IMR-90 (cell line): ENCODE measurements around the gene PVALEF. TPM values are rescaled to one million over a fixed set of nuclear protein-coding genes. Genes with fewer than 3 reads are reported as not detected.

Experiments
- ATAC-seq: fragments of 200-7000 bp; cut with Tn5 transposase; 2 replicates; pipeline ENCODE4 v1.9.1; 2020; ENCODE audit warnings: low read depth, mild to moderate bottlenecking, moderate library complexity
- BruUV-seq: library from RNA; stranded (reverse); fragments of 400-500 nt; replicated peaks from 2 replicates; lab custom pipeline; 2021; lab: Mats Ljungman, UMichigan
- CTCF ChIA-PET: fragments of 300-600 bp; formaldehyde crosslinking; extraction: SDS; loops from one replicate; lab custom pipeline; 2021; ENCODE audit warnings: antibody characterized with exemption; lab: Yijun Ruan, JAX
- POLR2A ChIA-PET: fragments of 300-600 bp; sonication (Branson Sonifier 250); formaldehyde crosslinking; loops from one replicate; lab custom pipeline; 2022; ENCODE audit warnings: antibody characterized with exemption; ENCODE audit not compliant: unreplicated experiment; lab: Charles Lee
- DNase-seq: peaks from one replicate; pipeline ENCODE4 v3.0.0; 2013
- H2AFZ ChIP-seq: replicated peaks from 2 replicates; pipeline ENCODE3; 2013; ENCODE audit warnings: low read length, mild to moderate bottlenecking; ENCODE audit not compliant: poor library complexity
- H2AK5ac ChIP-seq: 2 replicates; pipeline ENCODE4 v1.6.1; 2013; ENCODE audit warnings: low read depth, low read length, inconsistent platforms
- H2AK9ac ChIP-seq: replicated peaks from 2 replicates; pipeline ENCODE3; 2013; ENCODE audit warnings: mild to moderate bottlenecking, low read depth, low read length, moderate library complexity; ENCODE audit not compliant: poor library complexity
- H2BK120ac ChIP-seq: 2 replicates; pipeline ENCODE4 v1.6.1; 2013; ENCODE audit warnings: low read depth, low read length, inconsistent platforms
- H2BK15ac ChIP-seq: 3 replicates; pipeline ENCODE4 v1.6.1; 2013; ENCODE audit warnings: low read depth, low read length, inconsistent platforms
- H2BK20ac ChIP-seq: 2 replicates; pipeline ENCODE4 v1.6.1; 2013; ENCODE audit warnings: low read depth, mild to moderate bottlenecking, inconsistent platforms, low read length, moderate library complexity
- H2BK5ac ChIP-seq: 2 replicates; pipeline ENCODE4 v1.6.1; 2013; ENCODE audit warnings: mild to moderate bottlenecking, low read depth, low read length, inconsistent platforms; ENCODE audit not compliant: poor library complexity, severe bottlenecking
- H3K14ac ChIP-seq: replicated peaks from 2 replicates; pipeline ENCODE4 v1.6.1; 2013; ENCODE audit warnings: low read depth, low read length, inconsistent platforms
- H3K18ac ChIP-seq: 2 replicates; pipeline ENCODE4 v1.6.1; 2013; ENCODE audit warnings: low read depth, low read length, control low read depth
- H3K23ac ChIP-seq: 2 replicates; pipeline ENCODE4 v1.6.1; 2013; ENCODE audit warnings: low read depth, low read length, inconsistent platforms
- H3K27ac ChIP-seq: 2 replicates; pipeline ENCODE4 v1.5.1; 2013; ENCODE audit warnings: mild to moderate bottlenecking, control low read depth, low read length; ENCODE audit not compliant: insufficient read depth
- H3K27me3 ChIP-seq: 2 replicates; pipeline ENCODE4 v1.6.1; 2013; ENCODE audit warnings: low read length; ENCODE audit not compliant: control insufficient read depth, insufficient read depth
- H3K36me3 ChIP-seq: 2 replicates; pipeline ENCODE4 v1.6.1; 2013; ENCODE audit warnings: low read length, mixed read lengths; ENCODE audit not compliant: control insufficient read depth, insufficient read depth
- H3K4ac ChIP-seq: 2 replicates; pipeline ENCODE4 v1.6.1; 2013; ENCODE audit warnings: low read depth, low read length, inconsistent platforms
- H3K4me1 ChIP-seq: 2 replicates; pipeline ENCODE4 v1.6.1; 2013; ENCODE audit warnings: low read length, mixed read lengths; ENCODE audit not compliant: control insufficient read depth, insufficient read depth
- H3K4me2 ChIP-seq: 2 replicates; pipeline ENCODE4 v1.6.1; 2013; ENCODE audit warnings: low read depth, mild to moderate bottlenecking, control low read depth, low read length, moderate library complexity
- H3K4me3 ChIP-seq: 2 replicates; pipeline ENCODE4 v1.5.1; 2013; ENCODE audit warnings: low read depth, mild to moderate bottlenecking, control low read depth, low read length, moderate library complexity; ENCODE audit not compliant: insufficient read depth
- H3K56ac ChIP-seq: 2 replicates; pipeline ENCODE4 v1.6.1; 2013; ENCODE audit warnings: low read length, inconsistent platforms; ENCODE audit not compliant: insufficient read depth; ENCODE audit errors: extremely low read depth
- H3K79me1 ChIP-seq, 2 experiments: 2 replicates each; pipeline ENCODE4 v1.6.1; 2013; ENCODE audit warnings: low read length in 2 of 2, inconsistent platforms in 1 of 2, low read depth in 1 of 2
- H3K9ac ChIP-seq: 2 replicates; pipeline ENCODE4 v1.6.1; 2013; ENCODE audit warnings: low read depth, low read length, control low read depth
- H3K9me1 ChIP-seq: 2 replicates; pipeline ENCODE4 v1.6.1; 2013; ENCODE audit warnings: low read length, inconsistent platforms; ENCODE audit not compliant: insufficient read depth
- H3K9me3 ChIP-seq: 2 replicates; pipeline ENCODE4 v1.6.1; 2013; ENCODE audit warnings: low read length; ENCODE audit not compliant: control insufficient read depth, insufficient read depth
- H4K20me1 ChIP-seq: 2 replicates; pipeline ENCODE4 v1.6.1; 2013; ENCODE audit warnings: low read length, inconsistent platforms; ENCODE audit not compliant: insufficient read depth
- H4K5ac ChIP-seq: 2 replicates; pipeline ENCODE4 v1.6.1; 2013; ENCODE audit warnings: mild to moderate bottlenecking, low read depth, low read length, control low read depth
- H4K8ac ChIP-seq, 2 experiments: 2 replicates each; pipeline ENCODE4 v1.6.1; 2013; ENCODE audit warnings: low read depth in 2 of 2, low read length in 2 of 2, control low read depth in 1 of 2, inconsistent platforms in 1 of 2
- H4K91ac ChIP-seq: 2 replicates; pipeline ENCODE4 v1.6.1; 2013; ENCODE audit warnings: low read depth, low read length, inconsistent platforms; ENCODE audit not compliant: insufficient read depth
- BHLHE40 ChIP-seq: fragments of 150-350 bp; IDR thresholded peaks from 2 replicates; pipeline ENCODE4 v1.6.1; 2016; ENCODE audit warnings: mild to moderate bottlenecking, low read depth, low read length
- CEBPB ChIP-seq: IDR thresholded peaks from 2 replicates; pipeline ENCODE4 v1.6.1; 2012; ENCODE audit warnings: low read depth, low read length, improper control_type of control experiment
- CHD1 ChIP-seq: IDR thresholded peaks from 2 replicates; pipeline ENCODE4 v1.6.1; 2012; ENCODE audit warnings: low read depth, low read length, improper control_type of control experiment
- CTCF ChIP-seq: conservative IDR thresholded peaks from 2 replicates; pipeline ENCODE4 v1.5.1; 2012; ENCODE audit warnings: mild to moderate bottlenecking, low read depth, low read length, improper control_type of control experiment
- ELK1 ChIP-seq: fragments of 150-350 bp; IDR thresholded peaks from 2 replicates; pipeline ENCODE4 v1.6.1; 2016; ENCODE audit warnings: low read depth, mild to moderate bottlenecking, low read length, moderate library complexity, borderline replicate concordance
- FOS ChIP-seq: fragments of 150-350 bp; IDR thresholded peaks from 2 replicates; pipeline ENCODE4 v1.6.1; 2016; ENCODE audit warnings: low read depth, low read length
- MAFK ChIP-seq: IDR thresholded peaks from 2 replicates; pipeline ENCODE4 v1.6.1; 2012; ENCODE audit warnings: low read depth, low read length, improper control_type of control experiment
- MAZ ChIP-seq: IDR thresholded peaks from 2 replicates; pipeline ENCODE4 v1.6.1; 2012; ENCODE audit warnings: low read depth, mild to moderate bottlenecking, low read length, improper control_type of control experiment, moderate library complexity, borderline replicate concordance
- MXI1 ChIP-seq: IDR thresholded peaks from 2 replicates; pipeline ENCODE4 v1.6.1; 2012; ENCODE audit warnings: low read depth, mild to moderate bottlenecking, low read length, moderate library complexity, borderline replicate concordance
- NFE2L2 ChIP-seq: fragments of 150-350 bp; IDR thresholded peaks from 2 replicates; pipeline ENCODE4 v1.6.1; 2016; ENCODE audit warnings: low read depth, mild to moderate bottlenecking, low read length
- POLR2A ChIP-seq: IDR thresholded peaks from 2 replicates; pipeline ENCODE4 v1.6.1; 2012; ENCODE audit warnings: mild to moderate bottlenecking, low read depth, low read length
- RAD21 ChIP-seq: IDR thresholded peaks from 2 replicates; pipeline ENCODE4 v1.6.1; 2012; ENCODE audit warnings: low read length, improper control_type of control experiment
- RCOR1 ChIP-seq: IDR thresholded peaks from 2 replicates; pipeline ENCODE4 v1.6.1; 2012; ENCODE audit warnings: mild to moderate bottlenecking, low read length, improper control_type of control experiment; ENCODE audit not compliant: insufficient replicate concordance
- RFX5 ChIP-seq: IDR thresholded peaks from 2 replicates; pipeline ENCODE4 v1.8.0; 2012; ENCODE audit warnings: low read depth, mild to moderate bottlenecking, low read length, moderate library complexity
- SMC3 ChIP-seq: fragments of 150-350 bp; IDR thresholded peaks from 2 replicates; pipeline ENCODE4 v1.6.1; 2016; ENCODE audit warnings: low read depth, mild to moderate bottlenecking, antibody characterized with exemption, low read length, moderate library complexity
- WGBS, 2 experiments: methylation state at CpG; one replicate each; pipeline versions ENCODE4 v1.1.5 to v1.1.7; 2013; ENCODE audit warnings: missing lambda C conversion rate in 2 of 2; ENCODE audit not compliant: insufficient read length in 1 of 2; ENCODE audit errors: extremely low coverage in 2 of 2; 5-methylcytosine and 5-hydroxymethylcytosine counted together
- dilution Hi-C: fragments of 300-500 bp; cut with HindIII; formaldehyde crosslinking; loops from one replicate; pipeline ENCODE4 v1.14.3; 2018; ENCODE audit warnings: low sequenced_read_pairs; ENCODE audit not compliant: unreplicated experiment
- in situ Hi-C: fragments of 300-500 bp; cut with MboI; formaldehyde crosslinking; loops from 3 replicates; pipeline ENCODE4 v1.14.3; 2019; ENCODE audit warnings: low sequenced_read_pairs, inconsistent platforms, mixed read lengths
- intact Hi-C: fragments of 100-400 bp; cut with micrococcal nuclease; formaldehyde crosslinking; loops from 2 replicates; pipeline ENCODE4 v1.10.0; 2022
- polyA plus RNA-seq, 3 experiments: library from polyadenylated mRNA; depleted of rRNA; stranded (reverse); fragments of >200 nt; gene quantifications; 2 replicates each; pipeline ENCODE4 v1.2.3, GENCODE V29; 2012; ENCODE audit warnings: low replicate concordance in 1 of 3
- total RNA-seq: library from RNA; depleted of rRNA; stranded (reverse); fragments of >200 nt; gene quantifications from 2 replicates; pipeline ENCODE4 v1.2.3, GENCODE V29; 2012
- TF ChIP-seq, protein P1 (sequence below): fragments of 150-350 bp; IDR thresholded peaks from 2 replicates; pipeline ENCODE4 v1.6.1; 2017; ENCODE audit warnings: mild to moderate bottlenecking, antibody characterized with exemption, low read length, low read depth

Gene PVALEF
- total and polyA plus RNA-seq, 2 of the 4 experiments (the other 2 are of a cell fraction), result not detected

GRCh38 chr17:81138500-81138899 is 26.8 kb upstream of the PVALEF start:
- H3K36me3 ChIP-seq, result no peaks in the 10 kb centered on the region
- H3K27me3 ChIP-seq, result peaks cover 13% of the 10 kb centered on the region; the same call in 1 of the 2 replicates
- H3K4ac ChIP-seq, result no peak overlapping the region
- H2AK9ac ChIP-seq, result peak overlapping the region; percentile 61
- no peak for ATAC-seq
- no peak overlapping the region for H2AK5ac ChIP-seq
- no peak overlapping the region for H3K56ac ChIP-seq
- H3K4me2 ChIP-seq, result no peak overlapping the region
- no peak overlapping the region for H3K14ac ChIP-seq
- H3K18ac ChIP-seq, result no peak overlapping the region
- no peak for TF ChIP-seq CEBPB
- no peak for TF ChIP-seq CHD1
- TF ChIP-seq MAFK, result no peak
- TF ChIP-seq NFE2L2, result no peak
- TF ChIP-seq RFX5, result no peak
- TF ChIP-seq FOS, result no peak
- TF ChIP-seq MXI1, result no peak
- TF ChIP-seq SMC3, result no peak
- TF ChIP-seq BHLHE40, result no peak
- TF ChIP-seq ELK1, result no peak
- TF ChIP-seq, protein P1, sequence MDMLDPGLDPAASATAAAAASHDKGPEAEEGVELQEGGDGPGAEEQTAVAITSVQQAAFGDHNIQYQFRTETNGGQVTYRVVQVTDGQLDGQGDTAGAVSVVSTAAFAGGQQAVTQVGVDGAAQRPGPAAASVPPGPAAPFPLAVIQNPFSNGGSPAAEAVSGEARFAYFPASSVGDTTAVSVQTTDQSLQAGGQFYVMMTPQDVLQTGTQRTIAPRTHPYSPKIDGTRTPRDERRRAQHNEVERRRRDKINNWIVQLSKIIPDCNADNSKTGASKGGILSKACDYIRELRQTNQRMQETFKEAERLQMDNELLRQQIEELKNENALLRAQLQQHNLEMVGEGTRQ, result no peak
- TF ChIP-seq RAD21, result no peak
- no peak for TF ChIP-seq CTCF
- TF ChIP-seq POLR2A, result no peak
- no peak for TF ChIP-seq MAZ
- no peak for TF ChIP-seq RCOR1
- H3K23ac ChIP-seq, result no peak overlapping the region
- no peak for DNase-seq
- no peak overlapping the region for H2BK15ac ChIP-seq
- dilution Hi-C loops (no loop called here), intact Hi-C loops (no loop called here), in situ Hi-C loops (no loop called here)
- no peak overlapping the region for H4K5ac ChIP-seq
- H3K79me1 ChIP-seq, result no peaks in the 10 kb centered on the region
- H3K27ac ChIP-seq, result no peak overlapping the region
- H3K4me1 ChIP-seq, result no peaks in the 10 kb centered on the region
- H4K91ac ChIP-seq, result no peak overlapping the region
- H3K9me1 ChIP-seq, result peaks cover 3% of the 10 kb centered on the region; the same call in 1 of the 2 replicates
- no peak overlapping the region for H3K9ac ChIP-seq
- BruUV-seq, result no TSS peak
- no peak overlapping the region for H4K8ac ChIP-seq
- ChIA-PET CTCF (no interaction called here), POLR2A (no interaction called here)
- no peak overlapping the region for H2BK5ac ChIP-seq
- H3K9me3 ChIP-seq, result no peaks in the 10 kb centered on the region
- no peak overlapping the region for H3K4me3 ChIP-seq
- 92% methylated on average over 17 of the region's 25 CpGs; no CpG with 5 or more reads in 1 of the 2 experiments for WGBS, 2 experiments
- H2BK120ac ChIP-seq, result no peak overlapping the region
- no peak overlapping the region for H2BK20ac ChIP-seq
- H4K20me1 ChIP-seq, result no peaks in the 10 kb centered on the region
- peak overlapping the region; percentile 51 for H2AFZ ChIP-seq
